Middle frontal gyrus (tissue), 1 donor: ENCODE measurements around the gene NHERF2.

Experiments used
- DNase-seq: peaks from one replicate; pipeline ENCODE4 v3.0.0-alpha.2; 2015; ENCODE audit warnings: low spot score; ENCODE audit errors: extremely low spot score

Gene NHERF2

GRCh38 chr16:1990351-1991134 is 36.2 kb upstream of the NHERF2 start:
- DNase-seq: no peak

GRCh38 chr16:1991135-1991551 is 35.6 kb upstream of the NHERF2 start:
- DNase-seq: no peak

GRCh38 chr16:1991588-1991947 is 35.1 kb upstream of the NHERF2 start:
- DNase-seq: no peak

- peak; percentile 53 for DNase-seq
Observed at GRCh38 chr16:1991948-1992703, 34.6 kb upstream of the NHERF2 start.

GRCh38 chr16:1992704-1993317 is 33.9 kb upstream of the NHERF2 start:
- no peak for DNase-seq

- no peak for DNase-seq
Observed at GRCh38 chr16:1993731-1994131, 33.0 kb upstream of the NHERF2 start.

GRCh38 chr16:1997494-1998359 is 29.0 kb upstream of the NHERF2 start:
- DNase-seq: no peak

- no peak for DNase-seq
Observed at GRCh38 chr16:1998360-1998835, 28.3 kb upstream of the NHERF2 start.

GRCh38 chr16:1998852-1999801 is 27.6 kb upstream of the NHERF2 start:
- no peak for DNase-seq

GRCh38 chr16:1999866-2000514 is 26.7 kb upstream of the NHERF2 start:
- no peak for DNase-seq

- no peak for DNase-seq
Observed at GRCh38 chr16:2001035-2001434, 25.7 kb upstream of the NHERF2 start.

GRCh38 chr16:2001456-2002355 is 25.0 kb upstream of the NHERF2 start:
- no peak for DNase-seq

- no peak for DNase-seq
Observed at GRCh38 chr16:2002406-2003230, 24.1 kb upstream of the NHERF2 start.

GRCh38 chr16:2003231-2003826 is 23.4 kb upstream of the NHERF2 start:
- DNase-seq: no peak

- no peak for DNase-seq
Observed at GRCh38 chr16:2003827-2004641, 22.7 kb upstream of the NHERF2 start.

- no peak for DNase-seq
Observed at GRCh38 chr16:2004795-2005517, 21.7 kb upstream of the NHERF2 start.
